ENCODE data around the gene LRMDA. TPM values are rescaled to one million over a fixed set of nuclear protein-coding genes. Genes with fewer than 3 reads are reported as not detected.

LRMDA gene
- total RNA-seq, 3 donors from 2014 or later, result not detected

DNA sequence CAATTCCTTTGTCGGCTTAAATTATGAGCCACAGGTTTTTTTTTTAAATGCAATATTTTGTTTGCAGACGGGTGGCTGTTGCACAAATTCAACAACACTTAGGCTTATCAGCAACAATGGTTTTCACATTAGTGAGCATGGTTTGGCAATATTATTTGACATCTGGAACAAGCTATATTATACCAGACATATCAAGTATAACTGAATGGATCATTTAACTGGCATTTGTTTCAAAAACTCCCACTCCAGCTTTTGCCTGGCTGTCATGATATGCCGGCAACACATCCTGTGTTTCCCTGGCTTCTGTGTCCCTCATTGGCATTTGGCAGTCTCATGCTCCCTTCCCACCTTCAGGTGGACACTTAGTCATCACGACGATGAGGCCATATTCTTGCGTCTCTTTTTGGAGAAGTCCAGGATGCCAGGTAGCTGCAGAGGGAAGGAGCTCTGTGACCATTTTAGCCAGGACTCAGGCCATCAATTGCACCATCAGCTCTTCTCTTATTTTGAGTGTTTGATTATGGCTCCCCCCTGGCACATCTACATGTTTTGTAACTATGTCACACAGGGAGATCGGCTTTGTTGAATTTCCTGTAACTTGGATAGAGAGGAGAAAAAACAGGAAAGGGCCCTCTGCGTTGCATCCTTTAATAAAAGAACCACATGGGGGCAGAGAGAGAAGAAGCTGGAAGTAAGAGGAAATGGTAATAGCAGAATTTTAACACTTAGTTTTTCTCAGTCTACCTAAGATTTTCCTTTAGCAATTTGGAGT lies 413.9 kb downstream of the LRMDA start:
- Mint-ChIP-seq H3K9me3 (no peaks in the 10 kb centered on the region), H3K4me3 (no peak overlapping the region), H3K36me3 (ENCODE audit: insufficient read depth) (no peaks in the 10 kb centered on the region), H3K4me1 (ENCODE audit: low read depth) (no peaks in the 10 kb centered on the region), H3K27me3 (ENCODE audit: low read depth) (peaks cover 3% of the 10 kb centered on the region)
- ATAC-seq, result no peak
- no peak for DNase-seq

GRCh38 chr10:75847477-75847876 lies 416.1 kb downstream of the LRMDA start:
- no peak for DNase-seq

GRCh38 chr10:75851580-75852345 lies 420.3 kb downstream of the LRMDA start:
- no peaks in the 10 kb centered on the region for H3K27me3 Mint-ChIP-seq (ENCODE audit: low read depth)
- no peaks in the 10 kb centered on the region for H3K4me1 Mint-ChIP-seq (ENCODE audit: low read depth)
- no peaks in the 10 kb centered on the region for H3K9me3 Mint-ChIP-seq
- DNase-seq (no peak), ATAC-seq (no peak)
- no peak overlapping the region for H3K4me3 Mint-ChIP-seq
- no peaks in the 10 kb centered on the region for H3K36me3 Mint-ChIP-seq (ENCODE audit: insufficient read depth)

More at GRCh38 chr10:75847477-75847876, 416.1 kb downstream of the LRMDA start:
- no peaks in the 10 kb centered on the region for H3K9me3 Mint-ChIP-seq
- peaks cover 3% of the 10 kb centered on the region for H3K27me3 Mint-ChIP-seq (ENCODE audit: low read depth)
- no peak for ATAC-seq
- H3K36me3 Mint-ChIP-seq (ENCODE audit: insufficient read depth), result no peaks in the 10 kb centered on the region
- H3K4me1 Mint-ChIP-seq (ENCODE audit: low read depth), result no peaks in the 10 kb centered on the region
- H3K4me3 Mint-ChIP-seq, result no peak overlapping the region

GRCh38 chr10:75852851-75853484 lies 421.5 kb downstream of the LRMDA start:
- no peak for DNase-seq
- Mint-ChIP-seq H3K36me3 (ENCODE audit: insufficient read depth) (no peaks in the 10 kb centered on the region), H3K9me3 (no peaks in the 10 kb centered on the region), H3K4me3 (no peak overlapping the region), H3K4me1 (ENCODE audit: low read depth) (no peaks in the 10 kb centered on the region), H3K27me3 (ENCODE audit: low read depth) (no peaks in the 10 kb centered on the region)
- ATAC-seq, result no peak

GRCh38 chr10:75857269-75857846 lies 425.9 kb downstream of the LRMDA start:
- no peak overlapping the region for H3K4me3 Mint-ChIP-seq
- H3K9me3 Mint-ChIP-seq, result no peaks in the 10 kb centered on the region
- no peaks in the 10 kb centered on the region for H3K36me3 Mint-ChIP-seq (ENCODE audit: insufficient read depth)
- H3K4me1 Mint-ChIP-seq (ENCODE audit: low read depth), result no peaks in the 10 kb centered on the region
- ATAC-seq (no peak), DNase-seq (no peak)
- peaks cover 4% of the 10 kb centered on the region for H3K27me3 Mint-ChIP-seq (ENCODE audit: low read depth)

DNA sequence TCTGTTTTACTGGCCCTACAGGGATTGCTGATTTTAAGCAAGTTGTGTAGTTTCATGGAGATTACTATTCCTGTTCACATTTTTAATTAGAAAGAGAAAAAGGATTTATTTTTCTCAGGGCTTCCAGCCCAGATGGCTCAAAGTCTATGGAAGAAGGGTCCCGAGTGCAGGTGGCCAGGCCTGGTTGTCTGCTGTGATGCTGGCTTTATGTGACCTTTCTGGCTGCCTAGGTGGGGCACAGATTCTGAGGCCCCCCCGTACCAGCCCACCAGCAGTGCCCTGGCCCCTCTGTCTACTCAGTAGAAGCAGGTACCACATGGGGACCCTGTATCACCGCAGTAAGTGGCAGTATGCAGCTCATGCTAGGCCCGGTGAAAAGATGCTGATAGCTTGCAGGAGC lies 426.5 kb downstream of the LRMDA start:
- no peaks in the 10 kb centered on the region for H3K9me3 Mint-ChIP-seq
- H3K4me1 Mint-ChIP-seq (ENCODE audit: low read depth), result no peaks in the 10 kb centered on the region
- ATAC-seq (no peak), DNase-seq (no peak)
- peaks cover 4% of the 10 kb centered on the region for H3K27me3 Mint-ChIP-seq (ENCODE audit: low read depth)
- no peak overlapping the region for H3K4me3 Mint-ChIP-seq
- no peaks in the 10 kb centered on the region for H3K36me3 Mint-ChIP-seq (ENCODE audit: insufficient read depth)

- no peaks in the 10 kb centered on the region for H3K36me3 Mint-ChIP-seq (ENCODE audit: insufficient read depth)
- H3K9me3 Mint-ChIP-seq, result no peaks in the 10 kb centered on the region
- ATAC-seq (no peak), DNase-seq (no peak)
- H3K4me3 Mint-ChIP-seq, result no peak overlapping the region
- H3K27me3 Mint-ChIP-seq (ENCODE audit: low read depth), result peaks cover 4% of the 10 kb centered on the region
- no peaks in the 10 kb centered on the region for H3K4me1 Mint-ChIP-seq (ENCODE audit: low read depth)
Measured at GRCh38 chr10:75858339-75858738, 426.9 kb downstream of the LRMDA start.

- H3K36me3 Mint-ChIP-seq (ENCODE audit: insufficient read depth), result no peaks in the 10 kb centered on the region
Measured at GRCh38 chr10:75859141-75859540, 427.7 kb downstream of the LRMDA start.

DNA sequence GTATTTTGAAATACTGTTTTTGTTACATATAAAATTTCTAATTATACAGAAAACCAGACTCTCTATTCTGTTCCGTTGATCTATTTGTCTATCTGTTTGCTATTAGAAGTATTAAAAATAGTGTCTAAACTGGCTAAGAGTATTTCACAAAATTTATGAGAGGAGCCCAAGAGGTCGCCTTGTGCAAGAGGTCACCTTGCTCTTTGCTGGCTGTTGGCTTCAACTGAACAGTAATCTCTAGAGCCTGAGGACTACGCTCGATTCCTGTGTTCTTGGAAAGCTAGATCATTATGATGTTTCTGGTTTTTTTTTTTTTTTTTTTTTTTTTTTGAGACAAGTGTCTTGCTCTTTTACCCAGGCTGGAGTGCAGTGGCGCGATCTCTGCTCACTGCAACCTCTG lies 428.6 kb downstream of the LRMDA start:
- Mint-ChIP-seq H3K4me3 (no peak overlapping the region), H3K36me3 (ENCODE audit: insufficient read depth) (no peaks in the 10 kb centered on the region), H3K27me3 (ENCODE audit: low read depth) (peaks cover 4% of the 10 kb centered on the region), H3K4me1 (ENCODE audit: low read depth) (no peaks in the 10 kb centered on the region), H3K9me3 (no peaks in the 10 kb centered on the region)
- ATAC-seq (no peak), DNase-seq (no peak)

More at GRCh38 chr10:75859141-75859540, 427.7 kb downstream of the LRMDA start:
- Mint-ChIP-seq H3K4me1 (ENCODE audit: low read depth) (no peaks in the 10 kb centered on the region), H3K4me3 (no peak overlapping the region), H3K27me3 (ENCODE audit: low read depth) (peaks cover 4% of the 10 kb centered on the region), H3K9me3 (no peaks in the 10 kb centered on the region)
- ATAC-seq (no peak), DNase-seq (no peak)

- ATAC-seq (no peak), DNase-seq (no peak)
- Mint-ChIP-seq H3K27me3 (ENCODE audit: low read depth) (peaks cover 4% of the 10 kb centered on the region), H3K4me1 (ENCODE audit: low read depth) (no peaks in the 10 kb centered on the region), H3K36me3 (ENCODE audit: insufficient read depth) (no peaks in the 10 kb centered on the region), H3K4me3 (no peak overlapping the region), H3K9me3 (no peaks in the 10 kb centered on the region)
Measured at GRCh38 chr10:75861582-75861981, 430.2 kb downstream of the LRMDA start.

DNA sequence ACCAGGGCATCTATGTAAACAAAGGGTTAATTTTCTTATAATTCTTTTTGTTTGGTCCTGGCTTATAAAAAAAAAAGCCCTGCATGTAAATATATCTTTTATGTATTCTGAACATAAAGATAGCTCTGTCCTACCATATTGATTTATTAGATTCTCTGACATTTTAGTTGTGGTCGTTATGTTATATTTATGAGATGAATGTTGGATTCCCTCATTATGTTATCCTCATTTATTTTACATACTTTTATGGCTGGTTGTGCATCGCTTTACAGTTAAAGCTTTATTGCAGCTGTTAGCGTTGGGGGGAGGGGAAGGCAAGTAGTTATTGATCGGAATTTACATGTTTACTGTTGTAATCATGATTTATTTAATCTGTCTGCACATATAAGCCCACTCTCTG lies 431.5 kb downstream of the LRMDA start:
- no peaks in the 10 kb centered on the region for H3K9me3 Mint-ChIP-seq
- H3K4me3 Mint-ChIP-seq, result no peak overlapping the region
- ATAC-seq, result no peak
- DNase-seq, result no peak
- H3K36me3 Mint-ChIP-seq (ENCODE audit: insufficient read depth), result no peaks in the 10 kb centered on the region
- H3K27me3 Mint-ChIP-seq (ENCODE audit: low read depth), result peaks cover 4% of the 10 kb centered on the region
- H3K4me1 Mint-ChIP-seq (ENCODE audit: low read depth), result no peaks in the 10 kb centered on the region

- no peak for ATAC-seq
- H3K9me3 Mint-ChIP-seq, result no peaks in the 10 kb centered on the region
- H3K4me3 Mint-ChIP-seq, result no peak overlapping the region
Measured at GRCh38 chr10:75864717-75865116, 433.3 kb downstream of the LRMDA start.

GRCh38 chr10:75865413-75866299 lies 434.2 kb downstream of the LRMDA start:
- peaks cover 2% of the 10 kb centered on the region for H3K27me3 Mint-ChIP-seq (ENCODE audit: low read depth)
- no peaks in the 10 kb centered on the region for H3K4me1 Mint-ChIP-seq (ENCODE audit: low read depth)
- H3K9me3 Mint-ChIP-seq, result no peaks in the 10 kb centered on the region
- no peak for DNase-seq
- H3K4me3 Mint-ChIP-seq, result no peak overlapping the region
- no peak for ATAC-seq
- H3K36me3 Mint-ChIP-seq (ENCODE audit: insufficient read depth), result no peaks in the 10 kb centered on the region

More at GRCh38 chr10:75864717-75865116, 433.3 kb downstream of the LRMDA start:
- no peak for DNase-seq
- peaks cover 4% of the 10 kb centered on the region for H3K27me3 Mint-ChIP-seq (ENCODE audit: low read depth)
- no peaks in the 10 kb centered on the region for H3K36me3 Mint-ChIP-seq (ENCODE audit: insufficient read depth)
- H3K4me1 Mint-ChIP-seq (ENCODE audit: low read depth), result no peaks in the 10 kb centered on the region

DNA sequence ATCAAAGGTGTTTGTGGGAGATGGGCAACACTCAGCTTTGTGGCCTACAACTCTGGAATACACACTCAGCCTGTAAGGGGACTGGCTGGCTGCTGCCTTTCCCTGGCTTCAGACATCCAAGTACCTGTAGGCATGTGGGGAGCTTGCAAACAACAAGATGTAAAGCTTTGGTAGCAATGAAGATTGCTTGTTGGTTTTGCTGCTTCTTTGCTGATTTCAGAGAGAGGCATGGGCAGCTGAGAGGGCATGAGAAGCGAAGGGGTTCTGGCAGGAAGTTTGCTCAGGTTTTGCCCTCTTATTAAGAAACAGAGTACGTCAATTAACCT lies 434.8 kb downstream of the LRMDA start:
- Mint-ChIP-seq H3K27me3 (ENCODE audit: low read depth) (peaks cover 2% of the 10 kb centered on the region), H3K36me3 (ENCODE audit: insufficient read depth) (no peaks in the 10 kb centered on the region), H3K9me3 (no peaks in the 10 kb centered on the region), H3K4me3 (no peak overlapping the region), H3K4me1 (ENCODE audit: low read depth) (no peaks in the 10 kb centered on the region)
- DNase-seq (no peak), ATAC-seq (no peak)

All from activated T-cell treated with anti-CD3 and anti-CD28 coated beads, Interleukin-2, amount 50 U/mL, for 4 hours (primary cell).